ENCODE measurements around the gene FFAR1. TPM values are rescaled to one million over a fixed set of nuclear protein-coding genes. Genes with fewer than 3 reads are reported as not detected.

FFAR1 gene
- total and polyA plus RNA-seq, 2 experiments from 2014 or later = not detected

DNA sequence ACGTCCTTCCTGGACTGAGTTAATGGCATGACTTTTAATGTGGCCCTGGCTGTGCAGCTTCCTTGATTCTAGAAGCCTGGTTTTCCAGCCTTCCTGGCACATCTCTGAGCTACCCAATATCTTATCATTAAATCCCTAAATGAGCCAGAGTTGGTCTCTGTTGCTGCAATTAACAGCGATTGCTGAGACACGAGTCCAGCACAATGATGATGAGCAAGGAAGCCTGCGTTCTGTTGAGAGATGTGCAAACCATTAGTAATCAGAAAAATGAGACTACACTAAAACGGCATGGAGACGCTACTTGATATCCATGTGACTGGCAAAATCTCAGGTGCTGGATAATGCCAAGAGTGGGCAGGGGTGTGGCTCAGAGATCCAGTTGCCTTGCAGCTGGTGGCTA, 49.4 kb downstream of the FFAR1 start:
- Mint-ChIP-seq H3K27me3 (ENCODE audit: insufficient read depth, low read depth, poor library complexity) (peaks cover 9% of the 10 kb centered on the region), H3K4me1 (no peaks in the 10 kb centered on the region), H3K27ac (no peak overlapping the region), H3K9me3 (no peaks in the 10 kb centered on the region), H3K4me3 (no peak overlapping the region), H3K36me3 (ENCODE audit: low read depth) (no peaks in the 10 kb centered on the region)
- H3K4me2 ChIP-seq = no peak overlapping the region
- H2AFZ ChIP-seq = no peak overlapping the region
- no peaks in the 10 kb centered on the region for H3K36me3 ChIP-seq (ENCODE audit: insufficient read depth)
- no peaks in the 10 kb centered on the region for H3F3A ChIP-seq (replicated peaks; ENCODE audit: low read depth)
- no peak for ATAC-seq
- H3K4me1 ChIP-seq (ENCODE audit: insufficient read depth) = no peaks in the 10 kb centered on the region
- H3K27me3 ChIP-seq (ENCODE audit: insufficient read depth) = no peaks in the 10 kb centered on the region
- H3K27ac ChIP-seq (ENCODE audit: low read depth) = no peak overlapping the region
- no peaks in the 10 kb centered on the region for H3K79me2 ChIP-seq (replicated peaks; ENCODE audit: insufficient read depth)
- no peak overlapping the region for H3K4me3 ChIP-seq
- no peak for TF ChIP-seq EZH2phosphoT487 (IDR thresholded peaks at IDR 0.05; ENCODE audit: unreplicated experiment)
- TF ChIP-seq, protein P1, sequence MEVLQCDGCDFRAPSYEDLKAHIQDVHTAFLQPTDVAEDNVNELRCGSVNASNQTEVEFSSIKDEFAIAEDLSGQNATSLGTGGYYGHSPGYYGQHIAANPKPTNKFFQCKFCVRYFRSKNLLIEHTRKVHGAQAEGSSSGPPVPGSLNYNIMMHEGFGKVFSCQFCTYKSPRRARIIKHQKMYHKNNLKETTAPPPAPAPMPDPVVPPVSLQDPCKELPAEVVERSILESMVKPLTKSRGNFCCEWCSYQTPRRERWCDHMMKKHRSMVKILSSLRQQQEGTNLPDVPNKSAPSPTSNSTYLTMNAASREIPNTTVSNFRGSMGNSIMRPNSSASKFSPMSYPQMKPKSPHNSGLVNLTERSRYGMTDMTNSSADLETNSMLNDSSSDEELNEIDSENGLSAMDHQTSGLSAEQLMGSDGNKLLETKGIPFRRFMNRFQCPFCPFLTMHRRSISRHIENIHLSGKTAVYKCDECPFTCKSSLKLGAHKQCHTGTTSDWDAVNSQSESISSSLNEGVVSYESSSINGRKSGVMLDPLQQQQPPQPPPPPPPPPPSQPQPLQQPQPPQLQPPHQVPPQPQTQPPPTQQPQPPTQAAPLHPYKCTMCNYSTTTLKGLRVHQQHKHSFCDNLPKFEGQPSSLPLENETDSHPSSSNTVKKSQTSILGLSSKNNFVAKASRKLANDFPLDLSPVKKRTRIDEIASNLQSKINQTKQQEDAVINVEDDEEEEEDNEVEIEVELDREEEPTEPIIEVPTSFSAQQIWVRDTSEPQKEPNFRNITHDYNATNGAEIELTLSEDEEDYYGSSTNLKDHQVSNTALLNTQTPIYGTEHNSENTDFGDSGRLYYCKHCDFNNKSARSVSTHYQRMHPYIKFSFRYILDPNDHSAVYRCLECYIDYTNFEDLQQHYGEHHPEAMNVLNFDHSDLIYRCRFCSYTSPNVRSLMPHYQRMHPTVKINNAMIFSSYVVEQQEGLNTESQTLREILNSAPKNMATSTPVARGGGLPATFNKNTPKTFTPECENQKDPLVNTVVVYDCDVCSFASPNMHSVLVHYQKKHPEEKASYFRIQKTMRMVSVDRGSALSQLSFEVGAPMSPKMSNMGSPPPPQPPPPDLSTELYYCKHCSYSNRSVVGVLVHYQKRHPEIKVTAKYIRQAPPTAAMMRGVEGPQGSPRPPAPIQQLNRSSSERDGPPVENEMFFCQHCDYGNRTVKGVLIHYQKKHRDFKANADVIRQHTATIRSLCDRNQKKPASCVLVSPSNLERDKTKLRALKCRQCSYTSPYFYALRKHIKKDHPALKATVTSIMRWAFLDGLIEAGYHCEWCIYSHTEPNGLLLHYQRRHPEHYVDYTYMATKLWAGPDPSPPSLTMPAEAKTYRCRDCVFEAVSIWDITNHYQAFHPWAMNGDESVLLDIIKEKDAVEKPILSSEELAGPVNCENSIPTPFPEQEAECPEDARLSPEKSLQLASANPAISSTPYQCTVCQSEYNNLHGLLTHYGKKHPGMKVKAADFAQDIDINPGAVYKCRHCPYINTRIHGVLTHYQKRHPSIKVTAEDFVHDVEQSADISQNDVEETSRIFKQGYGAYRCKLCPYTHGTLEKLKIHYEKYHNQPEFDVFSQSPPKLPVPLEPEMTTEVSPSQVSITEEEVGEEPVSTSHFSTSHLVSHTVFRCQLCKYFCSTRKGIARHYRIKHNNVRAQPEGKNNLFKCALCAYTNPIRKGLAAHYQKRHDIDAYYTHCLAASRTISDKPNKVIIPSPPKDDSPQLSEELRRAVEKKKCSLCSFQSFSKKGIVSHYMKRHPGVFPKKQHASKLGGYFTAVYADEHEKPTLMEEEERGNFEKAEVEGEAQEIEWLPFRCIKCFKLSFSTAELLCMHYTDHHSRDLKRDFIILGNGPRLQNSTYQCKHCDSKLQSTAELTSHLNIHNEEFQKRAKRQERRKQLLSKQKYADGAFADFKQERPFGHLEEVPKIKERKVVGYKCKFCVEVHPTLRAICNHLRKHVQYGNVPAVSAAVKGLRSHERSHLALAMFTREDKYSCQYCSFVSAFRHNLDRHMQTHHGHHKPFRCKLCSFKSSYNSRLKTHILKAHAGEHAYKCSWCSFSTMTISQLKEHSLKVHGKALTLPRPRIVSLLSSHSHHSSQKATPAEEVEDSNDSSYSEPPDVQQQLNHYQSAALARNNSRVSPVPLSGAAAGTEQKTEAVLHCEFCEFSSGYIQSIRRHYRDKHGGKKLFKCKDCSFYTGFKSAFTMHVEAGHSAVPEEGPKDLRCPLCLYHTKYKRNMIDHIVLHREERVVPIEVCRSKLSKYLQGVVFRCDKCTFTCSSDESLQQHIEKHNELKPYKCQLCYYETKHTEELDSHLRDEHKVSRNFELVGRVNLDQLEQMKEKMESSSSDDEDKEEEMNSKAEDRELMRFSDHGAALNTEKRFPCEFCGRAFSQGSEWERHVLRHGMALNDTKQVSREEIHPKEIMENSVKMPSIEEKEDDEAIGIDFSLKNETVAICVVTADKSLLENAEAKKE (CRISPR knock-in tag; IDR thresholded peaks at IDR 0.05) = no peak
- TF ChIP-seq ZNF114 (CRISPR knock-in tag; IDR thresholded peaks at IDR 0.05) = no peak
- TF ChIP-seq, protein P2, sequence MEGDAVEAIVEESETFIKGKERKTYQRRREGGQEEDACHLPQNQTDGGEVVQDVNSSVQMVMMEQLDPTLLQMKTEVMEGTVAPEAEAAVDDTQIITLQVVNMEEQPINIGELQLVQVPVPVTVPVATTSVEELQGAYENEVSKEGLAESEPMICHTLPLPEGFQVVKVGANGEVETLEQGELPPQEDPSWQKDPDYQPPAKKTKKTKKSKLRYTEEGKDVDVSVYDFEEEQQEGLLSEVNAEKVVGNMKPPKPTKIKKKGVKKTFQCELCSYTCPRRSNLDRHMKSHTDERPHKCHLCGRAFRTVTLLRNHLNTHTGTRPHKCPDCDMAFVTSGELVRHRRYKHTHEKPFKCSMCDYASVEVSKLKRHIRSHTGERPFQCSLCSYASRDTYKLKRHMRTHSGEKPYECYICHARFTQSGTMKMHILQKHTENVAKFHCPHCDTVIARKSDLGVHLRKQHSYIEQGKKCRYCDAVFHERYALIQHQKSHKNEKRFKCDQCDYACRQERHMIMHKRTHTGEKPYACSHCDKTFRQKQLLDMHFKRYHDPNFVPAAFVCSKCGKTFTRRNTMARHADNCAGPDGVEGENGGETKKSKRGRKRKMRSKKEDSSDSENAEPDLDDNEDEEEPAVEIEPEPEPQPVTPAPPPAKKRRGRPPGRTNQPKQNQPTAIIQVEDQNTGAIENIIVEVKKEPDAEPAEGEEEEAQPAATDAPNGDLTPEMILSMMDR (conservative IDR thresholded peaks at IDR 0.05; ENCODE audit: low read depth in 2 of 2) = no peak
- TF ChIP-seq EZH2 (IDR thresholded peaks at IDR 0.05; ENCODE audit: low read depth, unreplicated experiment) = no peak
- no peaks in the 10 kb centered on the region for H3K9me2 ChIP-seq (ENCODE audit: insufficient read depth)
- DNase-seq (ENCODE audit: low spot score) = no peak
- H4K20me1 ChIP-seq (replicated peaks; ENCODE audit: insufficient read depth) = no peaks in the 10 kb centered on the region

Small RNA genes within 50 kb of the gene (microRNA-seq; reads per million reads assigned to microRNA genes)
- gene MIR5196 = not detected

Other genes starting within 250 kb of the FFAR1 start
- gene FXYD3, start 232.1 kb upstream of the FFAR1 start, total RNA-seq (2014; rRNA removed; shearing (Covaris generic)) = not detected in 2 replicates
- gene FXYD3, start 232.1 kb upstream of the FFAR1 start, polyA plus RNA-seq (2016; fragmentation: Nextera tagmentation; extraction: Ambion mirVana) = 0.81 and 0.89 TPM in 2 replicates
- 3.6 and 4.3 TPM in 2 replicates for gene LGI4, start 212.8 kb upstream of the FFAR1 start, total RNA-seq (2014; rRNA removed; shearing (Covaris generic))
- gene LGI4, start 212.8 kb upstream of the FFAR1 start, polyA plus RNA-seq (2016; fragmentation: Nextera tagmentation; extraction: Ambion mirVana) = 2.3 and 3.4 TPM in 2 replicates
- 1.5 and 1.7 TPM in 2 replicates for gene FXYD1, start 209.1 kb upstream of the FFAR1 start, total RNA-seq (2014; rRNA removed; shearing (Covaris generic))
- 26.8 and 31.3 TPM in 2 replicates for gene FXYD1, start 209.1 kb upstream of the FFAR1 start, polyA plus RNA-seq (2016; fragmentation: Nextera tagmentation; extraction: Ambion mirVana)
- gene FXYD7, start 204.6 kb upstream of the FFAR1 start, total RNA-seq (2014; rRNA removed; shearing (Covaris generic)) = 9.6 and 15.9 TPM in 2 replicates
- 43.7 and 44.0 TPM in 2 replicates for gene FXYD7, start 204.6 kb upstream of the FFAR1 start, polyA plus RNA-seq (2016; fragmentation: Nextera tagmentation; extraction: Ambion mirVana)
- 97.7 and 98.9 TPM in 2 replicates for gene FXYD5, start 193.2 kb upstream of the FFAR1 start, total RNA-seq (2014; rRNA removed; shearing (Covaris generic))
- 222 and 233 TPM in 2 replicates for gene FXYD5, start 193.2 kb upstream of the FFAR1 start, polyA plus RNA-seq (2016; fragmentation: Nextera tagmentation; extraction: Ambion mirVana)
- not detected in 2 replicates for gene FAM187B, start 119.2 kb upstream of the FFAR1 start, total RNA-seq (2014; rRNA removed; shearing (Covaris generic))
- 0.23 and 0.31 TPM in 2 replicates for gene FAM187B, start 119.2 kb upstream of the FFAR1 start, polyA plus RNA-seq (2016; fragmentation: Nextera tagmentation; extraction: Ambion mirVana)
- gene LSR, start 98.9 kb upstream of the FFAR1 start, total RNA-seq (2014; rRNA removed; shearing (Covaris generic)) = 195 and 212 TPM in 2 replicates
- gene LSR, start 98.9 kb upstream of the FFAR1 start, polyA plus RNA-seq (2016; fragmentation: Nextera tagmentation; extraction: Ambion mirVana) = 116 and 125 TPM in 2 replicates
- 60.5 and 63.8 TPM in 2 replicates for gene USF2, start 78.9 kb upstream of the FFAR1 start, total RNA-seq (2014; rRNA removed; shearing (Covaris generic))
- 28.9 and 36.4 TPM in 2 replicates for gene USF2, start 78.9 kb upstream of the FFAR1 start, polyA plus RNA-seq (2016; fragmentation: Nextera tagmentation; extraction: Ambion mirVana)
- not detected in 2 replicates for gene HAMP, start 65.4 kb upstream of the FFAR1 start, total RNA-seq (2014; rRNA removed; shearing (Covaris generic))
- 0.65 TPM in 1 of 2 replicates, not detected in the other for gene HAMP, start 65.4 kb upstream of the FFAR1 start, polyA plus RNA-seq (2016; fragmentation: Nextera tagmentation; extraction: Ambion mirVana)
- 1.3 and 1.8 TPM in 2 replicates for gene MAG, start 55.7 kb upstream of the FFAR1 start, total RNA-seq (2014; rRNA removed; shearing (Covaris generic))
- 0.61 and 0.85 TPM in 2 replicates for gene MAG, start 55.7 kb upstream of the FFAR1 start, polyA plus RNA-seq (2016; fragmentation: Nextera tagmentation; extraction: Ambion mirVana)
- gene CD22, start 18.7 kb upstream of the FFAR1 start, total RNA-seq (2014; rRNA removed; shearing (Covaris generic)) = 0.10 and 0.12 TPM in 2 replicates
- gene CD22, start 18.7 kb upstream of the FFAR1 start, polyA plus RNA-seq (2016; fragmentation: Nextera tagmentation; extraction: Ambion mirVana) = 0.32 and 0.66 TPM in 2 replicates
- gene FFAR3, start 10.6 kb downstream of the FFAR1 start, total RNA-seq (2014; rRNA removed; shearing (Covaris generic)) = 0.35 TPM in 1 of 2 replicates, not detected in the other
- not detected in 2 replicates for gene FFAR3, start 10.6 kb downstream of the FFAR1 start, polyA plus RNA-seq (2016; fragmentation: Nextera tagmentation; extraction: Ambion mirVana)
- not detected in 2 replicates for gene GPR42, start 23.2 kb downstream of the FFAR1 start, total RNA-seq (2014; rRNA removed; shearing (Covaris generic))
- not detected in 2 replicates for gene GPR42, start 23.2 kb downstream of the FFAR1 start, polyA plus RNA-seq (2016; fragmentation: Nextera tagmentation; extraction: Ambion mirVana)
- not detected in 2 replicates for gene FFAR2, start 100.4 kb downstream of the FFAR1 start, total RNA-seq (2014; rRNA removed; shearing (Covaris generic))
- gene FFAR2, start 100.4 kb downstream of the FFAR1 start, polyA plus RNA-seq (2016; fragmentation: Nextera tagmentation; extraction: Ambion mirVana) = not detected in 2 replicates
- not detected in 2 replicates for gene KRTDAP, start 142.6 kb downstream of the FFAR1 start, total RNA-seq (2014; rRNA removed; shearing (Covaris generic))
- 1.6 and 2.7 TPM in 2 replicates for gene KRTDAP, start 142.6 kb downstream of the FFAR1 start, polyA plus RNA-seq (2016; fragmentation: Nextera tagmentation; extraction: Ambion mirVana)
- gene DMKN, start 165.7 kb downstream of the FFAR1 start, total RNA-seq (2014; rRNA removed; shearing (Covaris generic)) = 259 and 276 TPM in 2 replicates
- 569 and 615 TPM in 2 replicates for gene DMKN, start 165.7 kb downstream of the FFAR1 start, polyA plus RNA-seq (2016; fragmentation: Nextera tagmentation; extraction: Ambion mirVana)
- not detected in 2 replicates for gene SBSN, start 180.4 kb downstream of the FFAR1 start, total RNA-seq (2014; rRNA removed; shearing (Covaris generic))
- 0.39 and 0.42 TPM in 2 replicates for gene SBSN, start 180.4 kb downstream of the FFAR1 start, polyA plus RNA-seq (2016; fragmentation: Nextera tagmentation; extraction: Ambion mirVana)
- gene GAPDHS, start 185.6 kb downstream of the FFAR1 start, total RNA-seq (2014; rRNA removed; shearing (Covaris generic)) = not detected in 2 replicates
- gene GAPDHS, start 185.6 kb downstream of the FFAR1 start, polyA plus RNA-seq (2016; fragmentation: Nextera tagmentation; extraction: Ambion mirVana) = 0.21 TPM in 1 of 2 replicates, not detected in the other
- gene TMEM147, start 197.7 kb downstream of the FFAR1 start, total RNA-seq (2014; rRNA removed; shearing (Covaris generic)) = 164 and 170 TPM in 2 replicates
- 272 TPM in 2 replicates for gene TMEM147, start 197.7 kb downstream of the FFAR1 start, polyA plus RNA-seq (2016; fragmentation: Nextera tagmentation; extraction: Ambion mirVana)
- gene ATP4A, start 215.8 kb downstream of the FFAR1 start, total RNA-seq (2014; rRNA removed; shearing (Covaris generic)) = 0.62 and 0.63 TPM in 2 replicates
- gene ATP4A, start 215.8 kb downstream of the FFAR1 start, polyA plus RNA-seq (2016; fragmentation: Nextera tagmentation; extraction: Ambion mirVana) = 0.61 and 1.0 TPM in 2 replicates
- not detected in 2 replicates for gene PMIS2, start 238.3 kb downstream of the FFAR1 start, total RNA-seq (2014; rRNA removed; shearing (Covaris generic))
- not detected in 2 replicates for gene PMIS2, start 238.3 kb downstream of the FFAR1 start, polyA plus RNA-seq (2016; fragmentation: Nextera tagmentation; extraction: Ambion mirVana)